Keratinocyte (primary cell): ENCODE measurements around the gene RPAIN. TPM values are rescaled to one million over a fixed set of nuclear protein-coding genes. Genes with fewer than 3 reads are reported as not detected.

Experiments
- DNase-seq: peaks from one replicate; pipeline ENCODE4 v3.0.0-alpha.2; 2011; ENCODE audit warnings: low read depth, missing footprints, low spot score
- FAIRE-seq: peaks from 2 replicates; lab custom pipeline; 2011; peaks lifted over from hg19 to GRCh38; lab: Jason Lieb, UNC
- H2AFZ ChIP-seq: 2 replicates; pipeline ENCODE4 v1.6.0; 2012; ENCODE audit warnings: low read length, control low read depth, inconsistent platforms; ENCODE audit not compliant: control insufficient read depth
- H3K27ac ChIP-seq: 2 replicates; pipeline ENCODE4 v1.5.1; 2011; ENCODE audit warnings: low read length; ENCODE audit not compliant: control insufficient read depth, insufficient read depth
- H3K27me3 ChIP-seq: 3 replicates; pipeline ENCODE4 v1.6.0; 2011; ENCODE audit warnings: low read length; ENCODE audit not compliant: control insufficient read depth, insufficient read depth; ENCODE audit errors: extremely low read depth
- H3K36me3 ChIP-seq, 2 experiments: 2 replicates in 1 of 2; 3 replicates in 1 of 2; pipeline ENCODE4 v1.5.1; 2011; ENCODE audit warnings: low read length in 2 of 2, mild to moderate bottlenecking in 1 of 2; ENCODE audit not compliant: control insufficient read depth in 2 of 2, insufficient read depth in 2 of 2; ENCODE audit errors: extremely low read depth in 1 of 2
- H3K4me1 ChIP-seq: 3 replicates; pipeline ENCODE4 v1.5.1; 2011; ENCODE audit warnings: low read length; ENCODE audit not compliant: control insufficient read depth, insufficient read depth; ENCODE audit errors: extremely low read depth
- H3K4me2 ChIP-seq: 3 replicates; pipeline ENCODE4 v1.6.0; 2011; ENCODE audit warnings: low read depth, low read length; ENCODE audit not compliant: control insufficient read depth, insufficient read depth; ENCODE audit errors: extremely low read depth
- H3K4me3 ChIP-seq, 3 experiments: fragments of 200-600 bp in 1 of 3; sonication (generic) in 1 of 3; 2 replicates in 2 of 3; 3 replicates in 1 of 3; pipeline ENCODE4 v1.5.1; 2011 to 2016; ENCODE audit warnings: low read length in 3 of 3, mild to moderate bottlenecking in 3 of 3, control low read depth in 2 of 3, inconsistent platforms in 1 of 3, low read depth in 1 of 3, mixed read lengths in 1 of 3, mixed run types in 1 of 3, moderate library complexity in 1 of 3; ENCODE audit not compliant: control insufficient read depth in 2 of 3, insufficient read depth in 2 of 3; ENCODE audit errors: extremely low read depth in 1 of 3
- H3K79me2 ChIP-seq: 2 replicates; pipeline ENCODE4 v1.6.0; 2012; ENCODE audit warnings: low read length; ENCODE audit not compliant: control insufficient read depth, insufficient read depth
- H3K9ac ChIP-seq: 3 replicates; pipeline ENCODE4 v1.6.0; 2011; ENCODE audit warnings: low read length; ENCODE audit not compliant: control insufficient read depth, insufficient read depth; ENCODE audit errors: extremely low read depth
- H3K9me1 ChIP-seq: 3 replicates; pipeline ENCODE4 v1.6.0; 2011; ENCODE audit warnings: low read length; ENCODE audit not compliant: control insufficient read depth, insufficient read depth; ENCODE audit errors: extremely low read depth
- H3K9me3 ChIP-seq: 2 replicates; pipeline ENCODE4 v1.5.1; 2012; ENCODE audit warnings: low read depth, low read length; ENCODE audit not compliant: control insufficient read depth
- H4K20me1 ChIP-seq: 3 replicates; pipeline ENCODE4 v1.6.0; 2011; ENCODE audit warnings: low read length; ENCODE audit not compliant: control insufficient read depth, insufficient read depth; ENCODE audit errors: extremely low read depth
- EZH2 ChIP-seq: IDR thresholded peaks from one replicate; pipeline ENCODE4 v1.6.1; 2012; ENCODE audit warnings: inconsistent platforms, mild to moderate bottlenecking, low read length, moderate library complexity
- dilution Hi-C: fragments of 300-500 bp; cut with MboI; formaldehyde crosslinking; loops from one replicate; pipeline ENCODE4 v1.7.0; 2020; ENCODE audit warnings: low sequenced_read_pairs; ENCODE audit not compliant: extremely low pct_ligation_motif_present
- polyA plus RNA-seq, 5 experiments: library from polyadenylated mRNA; depleted of rRNA in 3 of 5; stranded (reverse) in 3 of 5; stranded (forward) in 1 of 5; unstranded in 1 of 5; fragments of >200 nt; gene quantifications; 1 replicate in 1 of 5; 2 replicates in 3 of 5; 3 replicates in 1 of 5; pipeline versions ENCODE4 v1.2.1 to v1.2.3, GENCODE V29; 2011 to 2012; ENCODE audit warnings: missing spikeins in 2 of 5, low read depth in 1 of 5, low replicate concordance in 1 of 5
- TF ChIP-seq, protein P1 (sequence below), 3 experiments: IDR thresholded peaks in 1 of 3; conservative IDR thresholded peaks in 1 of 3; optimal IDR thresholded peaks in 1 of 3; 2 replicates in 2 of 3; 3 replicates in 1 of 3; pipeline versions ENCODE3 to v1.5.1; 2011; ENCODE audit warnings: low read length in 3 of 3, mild to moderate bottlenecking in 3 of 3, moderate library complexity in 2 of 3, control low read depth in 1 of 3, inconsistent platforms in 1 of 3; ENCODE audit not compliant: insufficient read depth in 2 of 3; ENCODE audit errors: extremely low read depth in 1 of 3

The RPAIN gene
- polyA plus RNA-seq, 1 donor (not counting 4 experiments of a cell fraction or from before 2014, with no cell fraction given): 22.5 TPM

DNA sequence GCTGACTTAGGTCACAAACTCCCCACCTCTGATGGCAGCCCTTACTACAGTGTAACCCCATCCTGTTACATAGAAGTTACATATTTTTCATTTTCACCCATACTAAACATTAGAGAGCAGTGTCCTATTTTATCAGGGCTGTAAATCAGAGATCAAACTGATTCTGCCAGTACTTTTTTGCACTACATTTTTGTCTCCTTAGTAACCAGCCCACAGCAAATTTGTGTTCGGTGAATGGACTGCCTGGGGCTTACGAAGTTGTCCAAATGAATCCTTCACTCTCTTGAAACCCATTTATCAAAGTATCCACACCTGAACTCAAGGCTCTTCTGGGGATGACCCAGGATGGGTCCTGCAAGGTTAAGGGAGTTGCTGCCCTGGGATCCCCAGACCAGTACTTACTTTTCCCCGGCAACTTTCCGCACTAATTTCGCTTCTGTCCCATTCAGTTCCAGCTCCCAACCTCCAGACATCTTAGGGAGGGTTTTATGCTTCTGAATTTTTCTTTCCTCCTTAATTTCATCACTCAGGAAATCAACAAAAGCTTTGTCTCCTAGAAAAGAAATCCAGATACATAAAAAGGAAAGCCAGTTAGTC is 17.8 kb downstream of the RPAIN start:
- Histone ChIP-seq H3K27ac (peak overlapping the region; percentile 79), H3K9ac (peak overlapping the region; percentile 92), H3K4me2 (peak overlapping the region; percentile 98), H3K27me3 (no peaks in the 10 kb centered on the region), H2AFZ (no peak overlapping the region), H3K4me1 (peaks cover 42% of the 10 kb centered on the region), H3K4me3 (peak overlapping the region; percentile 79 to 94 (median 90)), H3K79me2 (peaks cover 54% of the 10 kb centered on the region), H4K20me1 (peaks cover 13% of the 10 kb centered on the region), H3K9me1 (peaks cover 10% of the 10 kb centered on the region), H3K36me3 (peaks cover 25 to 53% of the 10 kb centered on the region in 2 experiments), H3K9me3 (no peaks in the 10 kb centered on the region)
- DNase-seq (no peak), FAIRE-seq (peak; percentile 63)
- TF ChIP-seq, protein P1, sequence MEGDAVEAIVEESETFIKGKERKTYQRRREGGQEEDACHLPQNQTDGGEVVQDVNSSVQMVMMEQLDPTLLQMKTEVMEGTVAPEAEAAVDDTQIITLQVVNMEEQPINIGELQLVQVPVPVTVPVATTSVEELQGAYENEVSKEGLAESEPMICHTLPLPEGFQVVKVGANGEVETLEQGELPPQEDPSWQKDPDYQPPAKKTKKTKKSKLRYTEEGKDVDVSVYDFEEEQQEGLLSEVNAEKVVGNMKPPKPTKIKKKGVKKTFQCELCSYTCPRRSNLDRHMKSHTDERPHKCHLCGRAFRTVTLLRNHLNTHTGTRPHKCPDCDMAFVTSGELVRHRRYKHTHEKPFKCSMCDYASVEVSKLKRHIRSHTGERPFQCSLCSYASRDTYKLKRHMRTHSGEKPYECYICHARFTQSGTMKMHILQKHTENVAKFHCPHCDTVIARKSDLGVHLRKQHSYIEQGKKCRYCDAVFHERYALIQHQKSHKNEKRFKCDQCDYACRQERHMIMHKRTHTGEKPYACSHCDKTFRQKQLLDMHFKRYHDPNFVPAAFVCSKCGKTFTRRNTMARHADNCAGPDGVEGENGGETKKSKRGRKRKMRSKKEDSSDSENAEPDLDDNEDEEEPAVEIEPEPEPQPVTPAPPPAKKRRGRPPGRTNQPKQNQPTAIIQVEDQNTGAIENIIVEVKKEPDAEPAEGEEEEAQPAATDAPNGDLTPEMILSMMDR (optimal IDR thresholded peaks at IDR 0.05 in 1 of 3, IDR thresholded peaks at IDR 0.05 in 1 of 3, conservative IDR thresholded peaks at IDR 0.05 in 1 of 3; ENCODE audit: extremely low read depth in 1 of 3, insufficient read depth in 2 of 3, low read length in 3 of 3): no peak
- TF ChIP-seq EZH2: no peak
- dilution Hi-C loops: no loop called here

DNA sequence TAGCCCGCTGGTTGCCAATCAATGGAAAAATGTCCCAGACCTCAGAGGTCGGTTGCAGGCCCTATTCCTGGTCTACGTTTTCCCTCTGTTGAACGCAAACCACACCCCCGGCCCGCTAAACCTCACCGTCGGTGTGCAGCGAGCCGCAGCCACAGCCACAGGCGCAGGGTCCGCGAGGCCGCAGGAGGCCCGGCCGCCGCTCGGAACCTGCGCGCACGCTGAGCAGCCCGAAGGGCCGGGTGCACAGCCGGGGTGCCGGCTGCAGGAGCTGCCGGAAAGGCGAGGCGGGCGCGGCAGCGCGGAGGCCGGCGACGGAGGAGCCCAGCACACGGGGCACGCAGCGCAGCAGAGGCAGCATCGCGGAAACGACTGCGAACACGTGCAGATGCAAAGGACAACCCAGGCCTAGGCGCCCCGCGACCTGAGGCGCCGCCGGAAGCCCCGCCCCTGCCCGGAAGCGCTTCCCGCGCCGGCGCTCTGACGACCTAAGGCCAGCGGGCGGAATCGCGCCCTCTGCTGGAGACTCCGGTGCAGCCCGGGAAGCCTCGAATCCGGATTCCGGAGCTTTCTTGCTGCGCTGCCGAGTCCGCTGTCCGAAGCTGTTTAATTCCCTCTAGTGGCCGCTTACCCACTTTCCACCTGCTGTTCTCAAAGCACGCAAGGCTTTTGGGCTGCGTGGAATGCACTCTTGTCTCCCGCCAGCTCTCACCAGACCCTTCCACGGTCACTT is 18.9 kb downstream of the RPAIN start, which contains the start of gene C1QBP:
TSS of gene C1QBP (minus strand) at position 440 of the 730 bp plus-strand sequence. CDS start at position 358, 82 bp downstream.
- DNase-seq: no peak
- H4K20me1 ChIP-seq: peaks cover 6% of the 10 kb centered on the region
- peak within 1 kb of the TSS; percentile 92 for H3K9ac ChIP-seq
- dilution Hi-C loops: no loop called here
- peak; percentile 62 for FAIRE-seq
- H3K4me1 ChIP-seq: peaks cover 33% of the 10 kb centered on the region
- peaks cover 21 to 50% of the 10 kb centered on the region in 2 experiments for H3K36me3 ChIP-seq
- H3K4me3 ChIP-seq: peak within 1 kb of the TSS; percentile 79 to 94 (median 90)
- H3K79me2 ChIP-seq: peaks cover 49% of the 10 kb centered on the region
- TF ChIP-seq, protein P1 (optimal IDR thresholded peaks at IDR 0.05 in 1 of 3, IDR thresholded peaks at IDR 0.05 in 1 of 3, conservative IDR thresholded peaks at IDR 0.05 in 1 of 3; ENCODE audit: extremely low read depth in 1 of 3, insufficient read depth in 2 of 3, low read length in 3 of 3): peak; percentile 77 to 99 (median 97)
- no peak for TF ChIP-seq EZH2
- H3K4me2 ChIP-seq: peak within 1 kb of the TSS; percentile 98
- H2AFZ ChIP-seq: peak within 1 kb of the TSS; percentile 72
- no peaks in the 10 kb centered on the region for H3K27me3 ChIP-seq
- H3K27ac ChIP-seq: peak within 1 kb of the TSS; percentile 79
- H3K9me3 ChIP-seq: no peaks in the 10 kb centered on the region
- peaks cover 4% of the 10 kb centered on the region for H3K9me1 ChIP-seq
